ENCODE measurements around the gene ACTN4. TPM values are rescaled to one million over a fixed set of nuclear protein-coding genes. Genes with fewer than 3 reads are reported as not detected.

The ACTN4 gene
- polyA plus RNA-seq, 4 donors: 655 to 698 (median 680) TPM

Other genes starting within 250 kb of the ACTN4 start
- 10 to 100 TPM; 12.2 to 20.2 (median 18.6) TPM for gene FAM98C, start 244.6 kb upstream of the ACTN4 start, polyA plus RNA-seq (ENCODE audit: insufficient read length in 4 of 4)
- 1 to 10 TPM in 1 of 4 donors, under 1 TPM in 3; 0.72 to 1.4 (median 0.82) TPM for gene RASGRP4, start 221.4 kb upstream of the ACTN4 start, polyA plus RNA-seq (ENCODE audit: insufficient read length in 4 of 4)
- 1 to 10 TPM; 4.2 to 7.2 (median 5.1) TPM for gene RYR1, start 214.0 kb upstream of the ACTN4 start, polyA plus RNA-seq (ENCODE audit: insufficient read length in 4 of 4)
- gene MAP4K1, start 29.7 kb upstream of the ACTN4 start, polyA plus RNA-seq (ENCODE audit: insufficient read length in 4 of 4): 1 to 10 TPM; 2.1 to 5.0 (median 3.4) TPM
- gene EIF3K, start 28.5 kb upstream of the ACTN4 start, polyA plus RNA-seq (ENCODE audit: insufficient read length in 4 of 4): 100 to 1,000 TPM; 330 to 352 (median 340) TPM
- gene CAPN12, start 96.8 kb downstream of the ACTN4 start, polyA plus RNA-seq (ENCODE audit: insufficient read length in 4 of 4): 10 to 100 TPM in 2 of 4 donors, 1 to 10 TPM in 2; 4.6 to 11.3 (median 7.4) TPM
- gene LGALS7, start 125.9 kb downstream of the ACTN4 start, polyA plus RNA-seq (ENCODE audit: insufficient read length in 4 of 4): 1 to 10 TPM in 1 of 4 donors, under 1 TPM in 2, not detected in 1; 0.41 to 1.4 (median 0.71) TPM
- 1 to 10 TPM in 2 of 4 donors, under 1 TPM in 1, not detected in 1; 0.95 to 3.2 (median 1.4) TPM for gene LGALS7B, start 141.6 kb downstream of the ACTN4 start, polyA plus RNA-seq (ENCODE audit: insufficient read length in 4 of 4)
- gene LGALS4, start 165.3 kb downstream of the ACTN4 start, polyA plus RNA-seq (ENCODE audit: insufficient read length in 4 of 4): 1 to 10 TPM in 3 of 4 donors, under 1 TPM in 1; 0.97 to 3.0 (median 2.0) TPM
- gene ECH1, start 184.1 kb downstream of the ACTN4 start, polyA plus RNA-seq (ENCODE audit: insufficient read length in 4 of 4): 100 to 1,000 TPM; 149 to 161 (median 153) TPM
- 100 to 1,000 TPM; 434 to 500 (median 466) TPM for gene HNRNPL, start 202.3 kb downstream of the ACTN4 start, polyA plus RNA-seq (ENCODE audit: insufficient read length in 4 of 4)
- 10 to 100 TPM in 1 of 4 donors, 1 to 10 TPM in 3; 7.1 to 10.0 (median 8.3) TPM for gene RINL, start 230.6 kb downstream of the ACTN4 start, polyA plus RNA-seq (ENCODE audit: insufficient read length in 4 of 4)

All from left renal cortex interstitium (tissue), 4 donors.